NT2/D1 (cell line): Measurements from ENCODE around the gene MAP3K9.

Source experiments
- DNase-seq: peaks from one replicate; pipeline ENCODE4 v3.0.0-alpha.2; 2011; ENCODE audit warnings: low read depth, low spot score
- H3K27me3 ChIP-seq: 2 replicates; pipeline ENCODE4 v1.6.0; 2011; ENCODE audit warnings: mild to moderate bottlenecking; ENCODE audit not compliant: insufficient read length, insufficient read depth
- H3K36me3 ChIP-seq: 2 replicates; pipeline ENCODE4 v1.6.1; 2011; ENCODE audit warnings: mild to moderate bottlenecking, low read length, mixed read lengths; ENCODE audit not compliant: insufficient read depth, insufficient read length
- H3K4me1 ChIP-seq: 2 replicates; pipeline ENCODE4 v1.5.1; 2011; ENCODE audit not compliant: insufficient read depth, insufficient read length
- H3K4me3 ChIP-seq: 2 replicates; pipeline ENCODE4 v1.5.1; 2011; ENCODE audit warnings: low read depth; ENCODE audit not compliant: insufficient read length
- H3K9ac ChIP-seq: 2 replicates; pipeline ENCODE4 v1.6.0; 2011; ENCODE audit warnings: low read depth; ENCODE audit not compliant: insufficient read length
- H3K9me3 ChIP-seq: 2 replicates; pipeline ENCODE4 v1.5.1; 2011; ENCODE audit warnings: mild to moderate bottlenecking, low read length; ENCODE audit not compliant: insufficient read depth
- SUZ12 ChIP-seq: IDR thresholded peaks from 2 replicates; pipeline ENCODE4 v1.6.1; 2011; ENCODE audit not compliant: insufficient read length, insufficient read depth; ENCODE audit errors: extremely low read depth
- YY1 ChIP-seq: IDR thresholded peaks from 2 replicates; pipeline ENCODE4 v1.6.1; 2011; ENCODE audit not compliant: insufficient read length, insufficient read depth
- ZNF274 ChIP-seq: IDR thresholded peaks from 2 replicates; pipeline ENCODE4 v1.6.1; 2011; ENCODE audit warnings: mild to moderate bottlenecking, low read depth, low read length

MAP3K9 gene

GRCh38 chr14:70814466-70814865 is 5.2 kb upstream of the MAP3K9 start:
- no peak for DNase-seq
- TF ChIP-seq YY1 (no peak), ZNF274 (no peak), SUZ12 (no peak)
- H3K4me1 ChIP-seq: peaks cover 2% of the 10 kb centered on the region
- no peak overlapping the region for H3K4me3 ChIP-seq
- H3K36me3 ChIP-seq: peaks cover 9% of the 10 kb centered on the region
- H3K9ac ChIP-seq: no peak overlapping the region
- H3K27me3 ChIP-seq: no peaks in the 10 kb centered on the region
- no peaks in the 10 kb centered on the region for H3K9me3 ChIP-seq

DNA sequence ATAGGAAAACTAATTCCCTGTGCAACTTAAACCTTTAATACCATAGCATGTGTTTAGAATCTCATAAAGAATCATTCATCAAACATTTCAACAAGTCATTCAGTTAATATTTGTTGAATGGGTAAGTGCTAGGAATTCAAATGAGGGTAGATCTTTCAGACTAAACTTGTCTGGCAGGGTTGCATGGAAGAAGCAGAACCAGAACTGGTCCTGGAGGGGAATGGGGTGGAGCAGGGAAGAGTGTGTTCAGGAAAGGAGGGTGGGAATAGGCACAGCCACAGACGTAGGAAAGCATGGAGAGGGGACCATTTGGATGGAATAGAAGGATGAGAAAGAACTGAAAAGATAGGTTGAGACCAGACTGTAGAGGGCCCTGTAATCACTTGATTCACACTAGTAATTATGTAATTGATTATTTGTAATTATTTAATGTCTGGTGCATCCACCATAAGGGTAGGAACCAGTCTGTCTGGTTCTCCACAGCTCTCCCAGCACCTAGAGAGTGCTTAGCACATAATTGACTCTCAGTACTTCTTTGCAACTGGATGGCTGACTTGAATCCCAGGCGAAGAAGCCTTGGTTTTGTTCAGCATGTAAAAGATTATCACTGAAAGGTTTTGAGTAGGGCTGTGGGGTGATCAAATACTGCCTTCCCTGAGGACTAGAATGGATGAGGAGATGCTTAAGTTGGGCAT is 3.0 kb upstream of the MAP3K9 start:
- no peaks in the 10 kb centered on the region for H3K9me3 ChIP-seq
- no peak overlapping the region for H3K4me3 ChIP-seq
- DNase-seq: no peak
- no peaks in the 10 kb centered on the region for H3K4me1 ChIP-seq
- peaks cover 9% of the 10 kb centered on the region for H3K36me3 ChIP-seq
- H3K9ac ChIP-seq: no peak overlapping the region
- no peaks in the 10 kb centered on the region for H3K27me3 ChIP-seq
- no peak for TF ChIP-seq YY1
- no peak for TF ChIP-seq SUZ12
- no peak for TF ChIP-seq ZNF274

DNA sequence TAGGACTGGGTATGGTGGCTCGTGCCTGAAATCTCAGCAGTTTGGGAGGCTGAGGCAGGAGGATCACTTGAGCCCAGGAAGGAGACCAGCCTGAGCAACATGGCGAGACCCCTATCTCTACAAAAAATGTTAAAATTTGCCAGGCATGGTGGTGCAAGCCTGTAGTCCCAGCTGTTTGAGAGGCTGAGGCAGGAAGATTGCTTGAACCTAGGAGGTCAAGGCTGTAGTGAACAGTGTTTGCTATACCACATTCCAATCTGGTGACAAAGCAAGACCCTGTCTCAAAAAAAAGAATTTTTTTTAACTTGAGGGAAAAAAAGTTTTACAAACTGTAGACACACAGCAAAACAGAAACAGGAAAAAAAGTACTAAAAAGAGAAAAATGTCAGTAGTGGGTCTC is 2.3 kb upstream of the MAP3K9 start:
- no peak overlapping the region for H3K9ac ChIP-seq
- DNase-seq: no peak

DNA sequence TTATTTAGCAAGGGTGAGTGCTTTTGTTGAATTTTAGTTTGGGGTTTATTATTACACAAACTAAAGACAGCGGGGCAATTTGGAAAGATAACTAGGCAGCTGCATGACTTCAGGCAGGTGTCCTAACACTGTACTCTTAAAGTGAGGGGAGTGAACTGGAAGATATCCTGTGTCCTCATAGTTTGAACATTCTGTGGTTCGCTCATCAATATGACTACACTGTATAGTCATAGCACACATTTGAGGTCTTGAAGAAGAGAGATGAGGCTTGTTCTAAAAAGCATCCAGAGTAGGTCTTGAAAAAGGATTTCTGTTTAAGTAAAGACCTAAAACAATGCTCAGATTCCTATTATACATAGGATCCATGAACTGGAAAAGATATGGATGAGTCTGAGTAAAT is 1.7 kb upstream of the MAP3K9 start:
- H3K27me3 ChIP-seq: no peaks in the 10 kb centered on the region
- H3K4me1 ChIP-seq: no peaks in the 10 kb centered on the region
- no peaks in the 10 kb centered on the region for H3K9me3 ChIP-seq
- DNase-seq: no peak
- H3K36me3 ChIP-seq: peaks cover 9% of the 10 kb centered on the region
- H3K9ac ChIP-seq: peak overlapping the region; percentile 52
- H3K4me3 ChIP-seq: peak overlapping the region; percentile 70
- no peak for TF ChIP-seq ZNF274

More for the DNA sequence above, 2.3 kb upstream of the MAP3K9 start:
- no peaks in the 10 kb centered on the region for H3K27me3 ChIP-seq
- no peaks in the 10 kb centered on the region for H3K4me1 ChIP-seq
- no peak overlapping the region for H3K4me3 ChIP-seq
- TF ChIP-seq SUZ12 (no peak), ZNF274 (no peak), YY1 (no peak)
- H3K9me3 ChIP-seq: no peaks in the 10 kb centered on the region
- H3K36me3 ChIP-seq: peaks cover 9% of the 10 kb centered on the region

GRCh38 chr14:70810621-70811020 is 1.3 kb upstream of the MAP3K9 start:
- DNase-seq: no peak
- H3K9ac ChIP-seq: peak overlapping the region; percentile 52
- H3K9me3 ChIP-seq: no peaks in the 10 kb centered on the region
- no peaks in the 10 kb centered on the region for H3K4me1 ChIP-seq
- H3K27me3 ChIP-seq: no peaks in the 10 kb centered on the region
- H3K36me3 ChIP-seq: peaks cover 9% of the 10 kb centered on the region
- TF ChIP-seq ZNF274 (no peak), YY1 (no peak), SUZ12 (no peak)
- peak overlapping the region; percentile 70 for H3K4me3 ChIP-seq

DNA sequence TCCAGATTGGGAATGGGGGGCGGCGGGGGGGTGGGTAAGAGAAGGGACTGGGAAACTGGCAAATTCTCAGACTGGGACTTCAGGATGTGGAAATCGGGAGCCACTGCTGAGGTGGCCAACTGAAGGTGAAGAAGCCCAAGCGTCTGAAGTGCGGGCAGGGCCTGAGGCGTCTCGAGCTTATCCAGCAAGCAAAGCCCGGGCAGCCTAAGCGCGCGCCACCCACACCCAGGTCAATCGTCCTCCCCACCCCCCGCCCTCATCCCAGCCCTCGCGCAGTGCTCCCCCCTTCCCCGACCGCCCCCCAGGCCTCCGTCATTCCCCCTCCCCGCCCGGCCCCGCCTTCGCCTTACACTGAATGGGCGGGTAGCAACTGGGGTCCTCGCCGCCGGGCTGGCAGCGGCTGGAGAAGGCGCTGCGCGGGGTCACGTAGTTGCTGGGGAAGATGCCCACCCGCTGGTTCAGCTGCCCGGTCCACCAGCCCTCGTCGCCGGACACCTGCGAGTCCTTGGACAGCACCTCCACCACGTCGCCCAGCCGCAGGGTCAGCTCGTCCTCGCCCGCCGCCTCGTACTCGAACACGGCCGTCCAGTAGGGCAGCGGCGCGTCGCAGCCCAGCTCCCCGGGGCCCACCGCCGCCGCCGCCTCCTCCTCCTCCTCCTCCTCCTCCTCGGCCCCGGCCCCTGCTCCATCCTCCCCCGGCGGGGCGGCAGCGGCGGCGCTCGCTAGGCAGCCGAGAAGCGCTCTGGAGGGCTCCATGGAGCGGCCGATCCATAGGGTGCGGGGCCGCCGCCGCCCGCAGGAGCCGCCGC is 693 bp downstream of the MAP3K9 start:
- Histone ChIP-seq H3K36me3 (peaks cover 3% of the 10 kb centered on the region), H3K9ac (peak overlapping the region; percentile 87), H3K27me3 (no peaks in the 10 kb centered on the region), H3K4me3 (peak overlapping the region; percentile 75), H3K9me3 (no peaks in the 10 kb centered on the region), H3K4me1 (no peaks in the 10 kb centered on the region)
- no peak for DNase-seq
- no peak for TF ChIP-seq YY1
- TF ChIP-seq SUZ12: no peak
- TF ChIP-seq ZNF274: no peak

DNA sequence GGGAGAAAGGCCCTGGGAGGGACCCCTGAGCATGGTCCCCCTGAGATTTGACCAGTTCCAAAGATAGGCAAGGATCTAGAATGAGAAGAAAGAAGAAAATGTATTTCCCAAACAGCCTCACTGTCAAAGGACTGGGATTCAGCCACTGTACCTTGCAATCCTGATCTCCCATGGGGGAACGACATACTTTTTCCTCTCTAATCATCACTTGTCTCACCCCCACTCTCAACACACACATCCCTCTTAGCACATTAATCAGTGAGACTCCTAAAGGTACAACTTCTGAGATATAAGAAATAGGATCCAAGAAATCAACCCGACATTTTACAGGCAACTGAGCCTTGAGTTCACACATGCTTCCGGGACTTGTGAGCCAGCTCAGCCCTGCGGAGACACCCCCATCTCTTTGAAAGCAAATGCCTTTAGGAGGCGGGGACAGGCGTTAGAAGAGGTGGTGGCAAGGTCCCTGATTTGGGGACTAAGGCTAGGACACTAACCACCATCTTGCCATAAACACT is 1.4 kb downstream of the MAP3K9 start:
- H3K36me3 ChIP-seq: peaks cover 3% of the 10 kb centered on the region
- H3K4me3 ChIP-seq: peak overlapping the region; percentile 75
- no peaks in the 10 kb centered on the region for H3K9me3 ChIP-seq
- H3K9ac ChIP-seq: peak overlapping the region; percentile 64
- H3K4me1 ChIP-seq: no peaks in the 10 kb centered on the region
- TF ChIP-seq ZNF274 (no peak), SUZ12 (no peak), YY1 (no peak)
- no peaks in the 10 kb centered on the region for H3K27me3 ChIP-seq
- DNase-seq: no peak
